ENCODE measurements around the gene ETV6. TPM values are rescaled to one million over a fixed set of nuclear protein-coding genes. Genes with fewer than 3 reads are reported as not detected.

The ETV6 gene
- total RNA-seq, 2 experiments from 2014 or later, result 43.2 to 47.2 TPM

DNA sequence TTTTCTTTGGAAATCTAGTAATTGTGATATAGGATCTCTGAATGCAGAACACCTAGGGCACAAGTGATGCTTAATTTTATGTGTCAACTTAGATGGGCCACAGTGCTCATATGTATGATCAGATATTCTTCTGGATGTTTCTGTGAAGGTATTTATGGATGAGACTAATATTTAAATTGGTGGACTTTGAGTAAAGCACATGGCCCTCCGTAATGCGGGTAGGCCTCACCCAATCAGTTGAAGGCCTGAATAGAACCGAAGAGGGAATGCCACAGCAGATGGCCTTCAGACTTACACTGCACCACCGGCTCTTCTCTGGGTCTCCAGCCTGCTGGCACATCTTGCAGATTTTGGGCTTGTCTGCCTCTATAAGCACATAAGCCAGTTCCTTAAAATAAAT lies 60.0 kb downstream of the ETV6 start:
- ChIA-PET POLR2A (no interaction called here), CTCF (no interaction called here)

DNA sequence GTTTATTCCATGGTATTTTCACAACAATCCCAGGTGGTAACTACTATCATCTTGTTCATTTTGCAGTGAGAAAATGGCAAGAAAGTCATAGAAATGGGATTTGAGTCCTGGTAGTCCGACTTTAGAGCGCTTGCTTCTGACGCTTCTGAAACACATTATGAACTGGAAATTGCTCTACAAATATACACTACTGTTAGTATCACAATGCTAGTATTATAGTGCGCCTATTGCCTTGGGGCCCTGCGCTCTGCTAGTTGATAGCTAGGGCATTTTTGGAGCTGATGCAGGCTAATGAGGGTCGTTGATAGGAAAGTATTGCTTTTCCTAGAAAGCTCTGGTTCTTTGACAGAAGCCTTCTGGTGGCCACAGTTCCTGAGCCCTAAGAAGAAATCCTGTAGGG lies 61.0 kb downstream of the ETV6 start:
- ChIA-PET POLR2A (no interaction called here), CTCF (no interaction called here)

DNA sequence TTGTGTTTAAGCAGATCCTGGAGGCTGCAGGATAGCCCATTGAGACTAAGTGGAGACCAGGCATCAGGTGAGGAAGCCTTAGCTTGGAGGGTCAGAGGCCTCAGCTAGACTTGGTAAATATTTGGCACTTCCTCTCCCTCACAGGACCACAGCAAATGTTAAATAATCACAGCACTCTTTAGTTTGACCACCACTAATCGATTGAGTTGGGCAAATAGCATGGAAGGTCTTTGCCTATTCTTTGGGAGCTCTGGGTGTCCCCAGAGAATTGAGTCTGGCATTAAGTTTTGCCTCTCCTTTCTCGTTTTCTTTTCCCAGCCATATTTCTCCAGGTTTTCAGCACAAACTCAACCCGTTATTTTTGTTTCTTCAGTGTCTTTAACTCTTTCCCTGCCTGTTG lies 61.4 kb downstream of the ETV6 start:
- ChIA-PET CTCF (no interaction called here), POLR2A (no interaction called here)

DNA sequence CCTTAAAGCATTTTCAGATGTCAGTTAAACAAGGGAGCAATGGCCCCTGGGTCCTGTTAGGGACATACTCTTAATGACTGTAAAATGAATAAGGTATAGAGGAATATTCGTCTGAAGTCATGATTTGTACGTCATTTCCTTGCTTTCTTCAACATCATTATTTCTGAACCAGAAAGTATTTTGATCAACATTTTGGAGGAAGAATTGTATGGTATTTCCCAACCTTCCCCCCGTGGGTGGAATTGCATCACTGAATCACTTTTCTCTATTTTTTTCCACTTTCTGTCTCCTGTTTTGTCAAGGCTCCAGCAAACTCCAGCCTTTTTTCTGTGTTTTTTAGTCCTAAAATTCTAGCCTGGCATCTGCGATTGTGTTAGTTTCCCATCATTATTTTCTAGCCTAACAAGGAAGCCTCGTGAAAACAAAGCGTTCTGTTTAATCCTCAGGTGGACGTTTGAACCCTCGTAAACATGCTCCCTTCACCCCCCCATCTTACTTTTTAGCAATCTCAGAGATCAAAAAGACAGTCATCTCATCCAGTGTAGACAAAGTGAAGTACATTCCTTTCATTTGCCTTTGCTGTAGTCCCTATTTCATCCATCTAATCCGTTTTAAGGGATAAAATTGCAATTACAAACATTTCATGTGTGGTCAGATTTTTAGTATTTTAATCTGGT lies 62.3 kb downstream of the ETV6 start:
- ChIA-PET POLR2A (no interaction called here), CTCF (no interaction called here)

DNA sequence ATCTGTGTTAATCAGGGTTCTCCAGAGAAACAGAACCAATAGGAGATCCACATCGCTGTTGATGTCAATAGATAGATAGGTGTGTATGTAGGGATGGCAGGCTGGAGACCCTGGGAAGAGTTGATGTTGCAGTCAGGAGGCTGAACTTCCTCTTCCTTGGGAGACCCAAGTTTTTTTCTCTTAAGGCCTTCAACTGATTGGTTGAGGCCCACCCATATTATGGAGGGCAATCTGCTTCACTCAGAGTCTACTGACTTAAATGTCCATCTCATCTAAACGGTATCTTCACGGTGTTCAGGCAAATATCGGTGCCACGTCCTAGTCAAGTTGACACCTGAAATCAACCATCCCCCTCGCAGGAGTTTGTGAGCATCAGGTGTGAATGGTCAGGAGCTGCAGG lies 63.0 kb downstream of the ETV6 start:
- CTCF ChIA-PET, result no interaction called here
- POLR2A ChIA-PET, result no interaction called here

DNA sequence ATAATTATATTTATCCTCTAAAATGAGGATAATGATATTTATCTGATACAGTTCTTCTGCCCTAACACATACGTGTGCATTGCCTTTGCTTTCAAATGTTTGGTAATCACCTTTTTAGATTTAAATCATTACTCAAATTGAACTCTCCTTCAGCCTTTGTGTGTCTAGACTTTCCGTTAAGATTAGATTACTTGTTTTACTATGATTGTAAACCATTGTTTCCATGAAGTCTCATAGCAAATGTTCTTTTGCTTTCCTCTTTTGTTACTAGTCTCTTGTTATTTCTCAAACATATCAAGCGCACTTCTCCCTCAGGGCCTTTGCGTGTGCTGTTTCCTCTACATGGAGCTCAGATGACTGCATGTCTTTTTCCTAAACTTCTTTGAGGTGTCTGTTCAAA lies 63.7 kb downstream of the ETV6 start:
- ChIA-PET CTCF (no interaction called here), POLR2A (no interaction called here)

DNA sequence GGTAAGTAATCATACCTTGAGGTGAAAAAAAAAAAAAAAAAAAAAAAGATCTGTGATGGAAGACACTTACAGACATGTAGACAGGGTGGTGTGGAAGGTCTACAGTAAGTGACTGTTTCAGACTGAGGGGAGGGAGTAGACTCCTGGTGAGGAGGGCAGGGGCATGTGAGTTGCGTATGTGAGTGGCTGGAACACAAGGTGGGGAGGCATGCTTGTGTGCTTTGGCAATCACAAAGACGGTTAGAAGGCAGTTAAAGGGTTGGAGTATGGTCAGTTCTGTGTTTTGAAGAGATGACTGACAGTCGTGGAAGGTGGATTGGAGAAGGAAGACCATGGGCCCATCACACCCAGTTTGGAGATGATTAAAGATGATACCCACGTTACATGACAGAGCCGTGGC lies 65.2 kb downstream of the ETV6 start:
- ChIA-PET POLR2A (no interaction called here), CTCF (no interaction called here)

DNA sequence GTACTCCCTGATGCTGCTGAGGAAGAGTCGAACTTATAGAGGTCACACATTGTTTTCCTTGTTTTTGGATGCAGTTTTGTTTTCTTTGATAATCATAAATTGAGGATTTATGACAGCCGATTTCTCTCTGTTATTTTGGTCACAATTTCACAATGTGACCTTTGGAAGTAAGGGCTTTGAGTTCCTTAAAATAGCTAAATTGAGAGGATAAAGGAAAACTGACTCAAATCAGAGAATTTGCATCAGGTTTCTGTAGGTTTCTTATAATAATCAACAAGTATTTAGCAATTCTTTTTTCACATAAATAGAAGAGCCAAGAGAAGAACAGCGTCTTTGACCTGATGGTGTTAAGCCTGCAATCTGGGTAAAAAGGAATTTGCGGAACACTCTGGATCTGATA lies 66.1 kb downstream of the ETV6 start:
- POLR2A ChIA-PET, result interaction anchor here (0.6 kb wide), 1 partner anchor 49 kb away, joined by 3 read pairs; no protein-coding TSS in a partner anchor
- CTCF ChIA-PET, result no interaction called here

DNA sequence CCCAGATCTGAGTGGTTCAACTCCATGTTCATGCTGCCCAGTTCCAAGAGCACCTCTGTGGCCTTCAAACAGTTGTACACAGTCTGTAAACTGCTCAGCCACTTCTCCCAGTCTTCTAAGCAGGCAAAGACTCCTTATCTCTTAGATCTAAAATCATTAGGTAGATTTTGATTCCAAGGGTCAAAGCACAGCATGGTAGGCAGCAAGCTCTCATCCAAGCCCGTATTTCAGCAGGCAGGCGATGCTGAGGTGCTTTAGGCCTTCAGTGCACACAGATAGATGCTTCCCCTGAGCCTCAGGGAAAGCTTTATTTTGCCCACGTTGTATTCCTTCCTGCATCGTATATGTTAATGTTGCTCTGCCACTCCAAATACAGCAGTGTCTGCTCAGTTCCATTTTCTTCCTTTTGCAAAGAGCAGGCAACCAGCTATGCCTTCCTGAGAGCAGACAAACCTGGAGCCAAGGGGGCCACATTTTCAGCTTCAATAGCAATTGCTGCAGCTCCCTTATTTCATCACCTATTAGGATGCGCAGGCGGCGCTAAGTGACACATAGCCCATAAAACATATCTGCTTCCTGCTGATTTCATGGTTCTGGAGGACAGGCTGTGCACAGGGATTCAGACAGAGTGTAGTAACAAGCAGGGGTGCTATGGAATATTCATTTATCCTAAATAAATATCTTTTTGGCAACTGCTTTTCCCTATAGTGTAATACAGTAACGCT lies 67.5 kb downstream of the ETV6 start:
- CTCF ChIA-PET, result interaction anchor here (0.5 to 1.0 kb wide), 2 partner anchors 11 to 567 kb away, joined by 3 read pairs; no protein-coding TSS in a partner anchor
- POLR2A ChIA-PET, result interaction anchor here (1.7 kb wide), 1 partner anchor 9 kb away, joined by 4 read pairs; no protein-coding TSS in a partner anchor

DNA sequence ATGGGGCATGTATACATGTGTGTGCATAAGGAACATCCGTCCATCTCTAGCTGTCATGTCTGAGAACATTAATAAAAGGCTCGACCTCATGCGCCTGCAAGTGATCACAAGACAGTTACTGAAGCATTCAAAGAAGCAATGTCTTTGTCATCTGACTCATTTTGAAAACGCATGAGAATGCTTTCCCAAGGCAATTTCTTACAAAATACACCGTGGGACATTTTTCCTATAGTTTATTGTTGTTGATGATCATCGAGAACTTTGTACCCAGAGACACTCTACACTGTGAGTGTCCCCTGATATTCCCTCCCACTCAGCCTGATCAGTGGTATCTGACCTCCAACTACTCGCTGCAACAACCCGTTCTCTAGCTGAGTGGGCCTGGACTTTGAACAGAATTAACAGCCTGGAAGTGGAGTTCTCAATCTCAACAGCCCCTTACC lies 68.1 kb downstream of the ETV6 start:
- POLR2A ChIA-PET, result interaction anchor here (0.6 to 1.7 kb wide), 2 partner anchors 9 to 67 kb away, joined by 3 to 4 read pairs; no protein-coding TSS in a partner anchor
- CTCF ChIA-PET, result no interaction called here

DNA sequence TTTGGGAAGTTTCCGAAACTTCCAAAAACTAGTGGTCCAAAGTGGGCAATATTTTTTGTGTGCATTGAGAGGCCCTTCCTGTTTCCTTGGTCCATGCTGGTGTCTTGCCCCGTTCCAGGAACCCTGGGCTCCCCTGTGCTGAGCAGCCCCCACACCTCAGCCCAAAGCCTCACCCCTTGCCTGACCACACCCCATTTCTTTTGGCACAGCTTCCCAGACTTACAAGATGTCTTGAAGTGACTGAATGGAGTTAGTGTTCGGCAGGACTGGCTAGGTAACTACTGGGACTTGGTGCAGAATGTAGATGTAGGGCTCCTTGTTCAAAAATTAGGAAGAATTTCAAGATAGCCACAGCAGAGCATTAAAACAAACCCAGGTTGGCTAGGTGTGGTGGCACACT lies 68.6 kb downstream of the ETV6 start:
- ChIA-PET CTCF (no interaction called here), POLR2A (interaction anchor here (0.6 to 1.7 kb wide), 2 partner anchors 8 to 68 kb away, joined by 3 to 4 read pairs; no protein-coding TSS in a partner anchor)

DNA sequence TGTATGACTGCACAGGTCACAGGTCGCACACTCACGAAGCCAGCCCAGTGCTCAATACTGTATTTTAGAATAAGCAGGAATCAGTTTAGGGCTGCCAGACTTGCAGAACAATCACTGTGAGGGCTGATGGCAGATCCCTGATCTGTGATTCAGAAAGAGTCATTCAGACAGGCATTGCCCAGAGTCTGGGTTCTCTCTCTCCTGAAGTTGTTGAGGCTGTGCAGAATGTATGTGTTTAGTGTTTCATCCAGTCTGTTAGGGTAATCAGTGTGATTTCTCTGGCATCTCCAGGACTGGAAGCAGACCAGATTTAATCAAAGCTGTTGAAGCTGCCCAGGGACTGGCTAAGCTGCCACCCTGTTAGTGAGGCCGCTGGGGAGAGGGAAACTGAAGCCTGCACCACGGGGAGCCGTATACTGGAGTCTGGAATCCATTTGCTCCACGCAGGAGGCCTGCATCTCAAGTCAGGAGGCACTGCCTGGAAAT lies 69.3 kb downstream of the ETV6 start:
- ChIA-PET POLR2A (interaction anchor here (1.7 kb wide), 1 partner anchor 7 kb away, joined by 4 read pairs; no protein-coding TSS in a partner anchor), CTCF (no interaction called here)

DNA sequence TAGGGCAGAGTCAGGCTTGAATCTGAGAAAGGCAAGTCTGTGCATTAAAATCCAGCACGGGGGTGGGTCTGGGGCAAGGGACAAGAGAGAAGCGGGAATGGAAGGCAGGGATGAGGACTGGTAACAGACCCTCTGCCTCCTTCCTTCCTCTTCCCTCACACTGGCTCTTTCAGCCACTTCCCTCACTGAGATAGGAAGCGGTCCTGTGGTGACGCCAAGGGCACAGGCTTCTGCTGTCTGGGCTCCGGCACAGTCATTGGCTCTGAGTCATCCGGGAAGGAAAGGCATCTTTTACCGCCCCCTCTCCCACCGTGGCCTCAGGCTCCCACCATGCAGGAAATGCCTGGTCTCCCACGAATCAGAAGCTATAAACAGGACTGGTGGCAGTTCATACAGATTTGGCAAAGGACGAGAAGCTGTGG lies 70.2 kb downstream of the ETV6 start:
- ChIA-PET POLR2A (no interaction called here), CTCF (interaction anchor here (0.6 kb wide), 1 partner anchor 331 kb away, joined by 3 read pairs; no protein-coding TSS in a partner anchor)

DNA sequence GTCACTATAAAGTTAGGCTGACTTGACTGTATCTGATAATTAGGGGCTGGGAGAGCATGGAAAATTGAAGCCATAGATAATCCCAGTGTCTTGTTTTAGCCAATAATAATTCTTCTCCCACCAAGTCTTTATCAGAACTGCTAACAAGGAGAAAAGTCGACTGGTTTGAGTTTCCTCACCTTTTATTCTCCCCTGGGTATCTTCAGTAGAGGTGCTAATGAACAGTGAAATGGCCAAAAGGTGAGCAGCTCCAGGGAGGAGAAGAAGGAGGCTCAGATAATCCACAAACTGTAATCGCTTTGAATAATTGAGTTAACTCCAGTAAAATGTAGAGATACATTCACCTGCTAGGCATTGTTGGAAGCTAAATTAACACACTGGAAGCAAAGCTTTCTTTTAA lies 72.6 kb downstream of the ETV6 start:
- ChIA-PET POLR2A (no interaction called here), CTCF (no interaction called here)

DNA sequence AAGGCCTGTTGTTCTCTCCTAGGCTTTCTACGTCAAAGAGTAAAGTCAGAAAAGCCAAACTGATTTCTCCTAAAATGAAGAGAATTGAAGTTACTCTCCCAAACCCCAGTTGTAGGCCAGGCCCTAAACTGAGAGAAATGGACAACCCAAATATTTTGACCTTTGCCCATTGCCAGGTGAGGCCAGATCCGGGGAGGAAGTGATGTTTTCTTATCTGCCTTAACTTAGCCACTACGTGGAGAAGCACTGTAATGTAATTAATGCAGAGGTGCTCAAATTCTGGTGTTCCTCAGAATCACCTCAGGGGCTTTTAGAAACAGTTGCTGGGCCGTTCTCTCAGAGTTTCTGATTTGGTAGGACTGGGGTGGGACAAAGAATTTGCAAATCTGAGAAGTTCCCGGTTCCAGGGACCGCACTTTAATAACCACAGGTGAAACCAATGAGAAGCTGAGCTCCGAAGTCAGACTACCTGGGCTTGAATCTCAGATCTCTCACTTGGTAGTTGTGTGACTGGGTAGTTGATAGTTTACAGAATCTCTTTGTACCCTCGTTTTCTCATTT lies 73.2 kb downstream of the ETV6 start:
- ChIA-PET POLR2A (no interaction called here), CTCF (no interaction called here)

DNA sequence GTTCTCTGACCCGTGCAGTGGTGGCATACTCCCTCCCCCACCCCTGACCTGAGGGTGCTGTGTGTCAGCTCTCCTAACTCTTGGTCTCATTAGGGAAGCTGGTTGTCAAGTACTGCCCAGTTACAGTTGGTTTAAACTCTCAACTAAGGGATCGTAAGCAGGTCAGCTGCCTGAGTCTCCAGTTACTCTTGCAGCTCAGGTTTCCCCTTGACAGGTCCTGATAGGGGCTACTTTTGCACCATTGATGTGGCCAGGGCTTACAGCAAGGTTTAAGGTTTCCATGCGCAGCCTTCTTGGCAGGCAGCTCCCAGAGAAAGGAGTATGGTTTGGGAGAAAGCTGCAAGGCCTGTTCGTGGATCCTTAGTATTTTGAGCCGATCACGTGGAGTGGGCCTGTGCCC lies 74.5 kb downstream of the ETV6 start:
- ChIA-PET POLR2A (no interaction called here), CTCF (no interaction called here)

DNA sequence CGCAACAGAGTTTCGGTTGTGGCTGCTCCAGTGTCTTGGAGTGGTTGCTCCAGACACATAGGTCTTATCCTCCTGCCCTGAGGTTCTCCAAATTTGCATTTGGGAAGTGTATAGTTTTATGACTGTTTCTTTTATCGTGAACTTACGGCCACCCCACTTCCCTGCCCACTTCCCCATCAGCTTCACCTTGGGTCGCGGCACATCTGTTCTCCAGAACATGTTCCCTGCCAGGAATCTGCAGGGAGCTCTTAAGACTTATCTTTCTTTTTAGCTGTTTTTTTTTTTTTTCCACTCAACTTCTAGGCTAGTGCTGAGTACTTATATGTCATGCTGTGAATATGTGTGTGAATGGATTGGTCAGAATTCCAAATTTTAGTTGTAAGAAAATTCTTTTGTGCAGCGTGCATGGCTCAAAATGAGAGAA lies 75.4 kb downstream of the ETV6 start:
- ChIA-PET POLR2A (no interaction called here), CTCF (no interaction called here)

DNA sequence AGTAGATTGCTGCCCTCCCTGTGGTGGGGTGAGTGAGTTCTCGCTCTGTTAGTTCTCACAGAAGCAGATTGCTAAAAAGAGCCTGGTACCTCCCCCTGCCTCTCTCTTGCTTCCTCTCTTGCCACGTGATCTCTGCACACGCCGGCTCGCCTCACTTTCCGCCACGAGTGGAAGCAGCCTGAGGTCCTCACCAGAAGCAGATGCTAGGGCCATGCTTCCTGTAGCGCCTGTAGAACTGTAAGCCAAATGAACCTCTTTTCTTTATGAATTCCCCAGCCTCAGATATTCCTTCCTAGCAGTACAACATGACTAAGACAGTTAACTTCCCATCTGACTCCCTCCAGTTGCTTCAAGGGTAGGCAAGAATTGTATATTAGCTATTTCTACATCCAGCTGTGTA lies 76.2 kb downstream of the ETV6 start:
- CTCF ChIA-PET, result no interaction called here
- POLR2A ChIA-PET, result interaction anchor here (0.6 to 1.2 kb wide), 2 partner anchors 8 to 105 kb away, joined by 3 to 4 read pairs; no protein-coding TSS in a partner anchor

DNA sequence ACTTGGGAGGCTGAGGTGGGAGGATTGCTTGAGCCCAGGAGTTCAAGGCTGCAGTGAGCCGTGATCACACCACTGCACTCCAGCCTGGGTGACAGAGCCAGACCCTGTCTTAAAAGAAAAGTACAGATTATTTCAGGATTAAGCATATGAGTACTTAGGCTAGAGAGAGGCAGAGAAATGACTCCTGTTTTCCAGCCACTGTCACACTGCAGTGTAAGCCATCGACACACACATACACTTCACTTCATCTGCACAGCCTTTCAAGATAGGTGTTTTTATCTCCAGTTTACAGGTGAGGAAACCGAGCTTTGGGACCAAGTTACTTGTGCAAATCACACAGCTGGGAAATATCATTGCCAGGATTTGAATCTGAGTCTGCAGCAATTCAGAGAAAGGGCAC lies 77.2 kb downstream of the ETV6 start:
- ChIA-PET POLR2A (interaction anchor here (1.2 kb wide), 1 partner anchor 9 kb away, joined by 4 read pairs; no protein-coding TSS in a partner anchor), CTCF (no interaction called here)

DNA sequence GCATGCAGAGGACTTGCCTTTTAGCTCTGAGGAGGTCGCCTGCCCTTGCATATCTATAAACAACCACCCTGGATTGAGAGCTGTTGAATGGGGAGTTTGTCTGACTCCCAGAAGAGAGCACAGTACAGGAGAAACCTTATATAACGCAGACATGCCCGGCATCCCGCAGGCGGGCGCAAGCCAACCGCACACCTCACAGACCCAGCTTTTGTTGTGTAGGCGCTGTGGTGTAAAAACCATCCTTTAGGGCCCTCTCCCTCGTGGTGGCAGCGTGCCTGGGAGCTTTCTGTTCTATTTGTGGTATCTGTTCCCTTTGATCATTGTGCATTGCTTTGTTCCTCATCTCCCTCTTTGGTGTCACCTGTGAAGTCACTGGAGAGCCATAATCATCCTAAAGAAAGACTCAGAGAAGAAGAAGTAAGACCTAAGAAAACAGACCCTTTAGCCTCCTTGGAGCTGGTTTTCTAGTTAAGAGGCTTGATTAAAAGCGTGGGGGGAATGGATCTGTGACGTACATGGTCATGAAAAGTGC lies 77.7 kb downstream of the ETV6 start:
- CTCF ChIA-PET, result interaction anchor here (0.6 to 1.3 kb wide), 2 partner anchors 53 to 1098 kb away, joined by 3 read pairs; no protein-coding TSS in a partner anchor
- POLR2A ChIA-PET, result no interaction called here

Data from activated CD8-positive, alpha-beta memory T cell treated with anti-CD3 and anti-CD28 coated beads for 36 hours (primary cell).